T47D (cell line): Measurements from ENCODE around the gene TFAP2A.

ENCODE experiments used
- DNase-seq, 2 experiments: peaks; one replicate each; pipeline versions ENCODE4 v3.0.0 to v3.0.0-alpha.2; 2011 to 2012; ENCODE audit warnings: low read depth in 1 of 2, low spot score in 1 of 2
- JUND ChIP-seq: IDR thresholded peaks from 2 replicates; pipeline ENCODE4 v1.6.1; 2012; ENCODE audit warnings: low read depth
- in situ Hi-C: cut with HindIII; loops from 2 replicates; pipeline ENCODE4 v1.10.0; 2016; ENCODE audit warnings: low sequenced_read_pairs, low pct_unique_long_range_greater_than_20kb

TFAP2A gene

GRCh38 chr6:10413850-10414738 lies 780 bp downstream of the TFAP2A start:
- no peak for TF ChIP-seq JUND
- peak in 1 of 2 experiments; percentile 79 for DNase-seq
- in situ Hi-C loops, result no loop called here

- DNase-seq, result no peak
- no peak for TF ChIP-seq JUND
- in situ Hi-C loops, result no loop called here
Observed at GRCh38 chr6:10413262-10413849, 1.5 kb downstream of the TFAP2A start.

- in situ Hi-C loops, result no loop called here
- DNase-seq, result peak in 1 of 2 experiments; percentile 92
- no peak for TF ChIP-seq JUND
Observed at GRCh38 chr6:10412461-10413261, 2.2 kb downstream of the TFAP2A start.

GRCh38 chr6:10411971-10412460 lies 2.9 kb downstream of the TFAP2A start:
- in situ Hi-C loops, result no loop called here
- TF ChIP-seq JUND, result no peak
- DNase-seq, result peak in 1 of 2 experiments; percentile 96

GRCh38 chr6:10411131-10411970 lies 3.5 kb downstream of the TFAP2A start:
- peak in 1 of 2 experiments; percentile 38 for DNase-seq
- in situ Hi-C loops, result no loop called here
- TF ChIP-seq JUND, result no peak

GRCh38 chr6:10410207-10411050 lies 4.4 kb downstream of the TFAP2A start:
- TF ChIP-seq JUND, result no peak
- in situ Hi-C loops, result no loop called here
- DNase-seq, result peak in 1 of 2 experiments; percentile 53

GRCh38 chr6:10409731-10410206 lies 5.1 kb downstream of the TFAP2A start:
- peak in 1 of 2 experiments; percentile 40 for DNase-seq
- no peak for TF ChIP-seq JUND
- in situ Hi-C loops, result no loop called here

GRCh38 chr6:10409233-10409721 lies 5.6 kb downstream of the TFAP2A start:
- peak in 1 of 2 experiments; percentile 45 for DNase-seq
- TF ChIP-seq JUND, result no peak
- in situ Hi-C loops, result no loop called here

GRCh38 chr6:10408457-10408856 lies 6.4 kb downstream of the TFAP2A start:
- TF ChIP-seq JUND, result no peak
- no peak for DNase-seq
- in situ Hi-C loops, result no loop called here

GRCh38 chr6:10407674-10408054 lies 7.2 kb downstream of the TFAP2A start:
- no peak for DNase-seq
- TF ChIP-seq JUND, result no peak
- in situ Hi-C loops, result no loop called here
